Measurements from ENCODE around the gene PPDPF.

The PPDPF gene

DNA sequence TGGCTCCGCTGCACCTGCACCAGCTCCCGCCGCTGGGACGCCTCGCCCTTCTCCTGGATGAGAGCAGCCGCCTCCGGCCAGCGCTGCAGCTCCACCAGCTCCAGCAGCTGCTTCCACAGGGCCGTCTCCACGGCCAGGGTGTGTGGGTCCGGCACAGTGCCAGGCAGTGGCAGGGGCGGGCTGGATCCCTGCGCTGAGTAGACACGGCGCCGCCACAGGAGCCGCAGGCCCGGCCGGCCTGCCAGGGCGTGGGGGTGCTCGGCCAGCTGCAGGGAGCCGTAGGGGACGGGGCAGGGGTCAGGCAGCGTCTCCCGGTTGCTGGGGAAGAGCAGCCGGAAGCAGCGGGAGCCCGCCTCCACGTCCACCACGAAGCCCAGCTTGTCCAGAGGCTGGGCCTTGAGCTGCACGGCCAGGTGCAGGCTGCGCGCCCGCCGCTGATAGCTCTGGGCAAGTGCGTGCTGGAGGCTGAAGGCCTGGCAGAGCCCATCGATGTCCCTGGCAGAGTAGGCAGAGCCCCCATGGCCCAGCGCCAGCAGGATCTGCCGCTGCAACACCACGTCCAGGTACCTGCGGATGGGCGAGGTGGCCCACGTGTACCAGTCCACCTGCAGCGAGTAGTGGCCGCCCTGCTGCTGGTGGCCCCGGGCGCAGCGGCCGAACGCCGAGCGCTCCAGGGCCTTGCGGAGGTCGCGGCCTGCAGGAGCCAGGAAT lies 42.8 kb downstream of the PPDPF start:
- H3K4me3 ChIP-seq (ENCODE audit: low read depth, low read length): no peak overlapping the region
- no peak for DNase-seq (ENCODE audit: low read depth)
- TF ChIP-seq, protein P1, sequence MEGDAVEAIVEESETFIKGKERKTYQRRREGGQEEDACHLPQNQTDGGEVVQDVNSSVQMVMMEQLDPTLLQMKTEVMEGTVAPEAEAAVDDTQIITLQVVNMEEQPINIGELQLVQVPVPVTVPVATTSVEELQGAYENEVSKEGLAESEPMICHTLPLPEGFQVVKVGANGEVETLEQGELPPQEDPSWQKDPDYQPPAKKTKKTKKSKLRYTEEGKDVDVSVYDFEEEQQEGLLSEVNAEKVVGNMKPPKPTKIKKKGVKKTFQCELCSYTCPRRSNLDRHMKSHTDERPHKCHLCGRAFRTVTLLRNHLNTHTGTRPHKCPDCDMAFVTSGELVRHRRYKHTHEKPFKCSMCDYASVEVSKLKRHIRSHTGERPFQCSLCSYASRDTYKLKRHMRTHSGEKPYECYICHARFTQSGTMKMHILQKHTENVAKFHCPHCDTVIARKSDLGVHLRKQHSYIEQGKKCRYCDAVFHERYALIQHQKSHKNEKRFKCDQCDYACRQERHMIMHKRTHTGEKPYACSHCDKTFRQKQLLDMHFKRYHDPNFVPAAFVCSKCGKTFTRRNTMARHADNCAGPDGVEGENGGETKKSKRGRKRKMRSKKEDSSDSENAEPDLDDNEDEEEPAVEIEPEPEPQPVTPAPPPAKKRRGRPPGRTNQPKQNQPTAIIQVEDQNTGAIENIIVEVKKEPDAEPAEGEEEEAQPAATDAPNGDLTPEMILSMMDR (IDR thresholded peaks at IDR 0.05; ENCODE audit: insufficient read depth, low read depth, low read length, missing control alignments): no peak

DNA sequence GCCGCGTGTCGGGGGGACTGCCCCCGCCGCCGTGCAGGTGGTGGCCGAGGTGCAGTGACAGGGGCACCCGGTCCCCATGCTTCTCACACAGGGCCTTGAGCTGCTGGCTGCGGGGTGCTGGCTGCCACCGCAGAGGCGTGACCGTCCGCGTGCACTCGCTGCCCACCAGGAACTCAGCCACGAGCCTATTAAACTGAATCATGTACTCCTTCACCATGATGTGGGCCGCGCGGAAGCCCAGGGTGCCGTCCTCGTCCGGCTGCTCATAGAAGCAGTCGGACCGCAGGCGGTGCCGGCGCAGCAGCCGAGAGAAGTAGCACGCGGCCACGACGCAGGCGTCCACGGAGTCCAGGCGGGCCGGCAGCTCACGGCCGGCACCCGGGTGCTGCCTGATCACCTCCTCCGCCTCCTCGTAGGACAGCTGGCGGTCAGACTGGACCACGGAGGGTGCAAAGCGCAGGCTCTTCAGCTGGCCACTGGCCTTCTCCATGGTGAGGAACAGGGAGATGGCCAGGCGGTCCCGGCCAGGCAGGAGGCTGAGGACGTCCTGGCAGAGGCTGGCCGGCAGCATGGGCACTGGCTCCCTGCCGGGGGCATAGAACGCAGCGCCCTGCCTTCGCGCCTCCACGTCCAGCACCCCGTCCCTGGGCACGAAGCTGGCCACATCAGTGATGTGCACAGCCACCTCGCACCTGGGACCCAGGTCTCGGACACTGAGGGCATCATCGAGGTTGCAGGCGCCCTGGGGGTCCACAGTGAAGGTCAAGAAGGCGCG lies 43.7 kb downstream of the PPDPF start:
- TF ChIP-seq, protein P1 (IDR thresholded peaks at IDR 0.05; ENCODE audit: insufficient read depth, low read depth, low read length, missing control alignments): no peak
- no peak overlapping the region for H3K4me3 ChIP-seq (ENCODE audit: low read depth, low read length)
- no peak for DNase-seq (ENCODE audit: low read depth)

DNA sequence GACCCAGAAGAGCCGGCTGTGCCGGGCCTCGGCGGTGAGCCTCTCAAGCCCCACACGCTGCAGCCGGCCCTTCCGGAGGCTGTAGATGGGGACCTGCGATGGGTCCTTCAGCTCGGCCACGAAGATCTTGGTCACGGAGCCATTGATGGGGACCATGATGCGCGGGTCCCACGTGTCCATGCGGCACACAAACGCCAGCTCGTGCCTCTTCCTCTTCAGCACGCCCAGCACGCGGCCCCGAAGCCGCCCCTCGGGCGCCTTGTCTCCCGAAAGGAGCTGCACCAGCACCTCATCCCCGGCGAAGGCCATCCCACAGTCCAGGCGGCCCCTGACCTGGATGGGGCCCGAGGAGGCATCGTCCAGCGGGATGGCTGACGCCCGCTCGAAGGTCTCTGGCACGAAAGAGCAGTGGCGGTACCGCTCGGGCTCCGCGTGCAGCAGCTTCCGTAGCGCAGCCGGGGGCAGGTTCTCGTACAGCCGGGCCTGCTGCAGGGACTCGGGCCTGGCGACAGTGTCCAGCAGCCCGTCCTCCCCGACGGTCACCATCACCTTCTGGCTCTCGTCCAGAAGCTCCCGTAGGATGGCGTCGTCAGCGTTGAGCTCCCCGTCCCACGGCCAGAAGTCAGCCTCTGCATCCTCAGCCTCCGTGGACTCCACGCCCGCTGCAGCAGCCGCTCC lies 44.6 kb downstream of the PPDPF start:
- TF ChIP-seq, protein P1 (IDR thresholded peaks at IDR 0.05; ENCODE audit: insufficient read depth, low read depth, low read length, missing control alignments): no peak
- no peak overlapping the region for H3K4me3 ChIP-seq (ENCODE audit: low read depth, low read length)
- DNase-seq (ENCODE audit: low read depth): no peak

DNA sequence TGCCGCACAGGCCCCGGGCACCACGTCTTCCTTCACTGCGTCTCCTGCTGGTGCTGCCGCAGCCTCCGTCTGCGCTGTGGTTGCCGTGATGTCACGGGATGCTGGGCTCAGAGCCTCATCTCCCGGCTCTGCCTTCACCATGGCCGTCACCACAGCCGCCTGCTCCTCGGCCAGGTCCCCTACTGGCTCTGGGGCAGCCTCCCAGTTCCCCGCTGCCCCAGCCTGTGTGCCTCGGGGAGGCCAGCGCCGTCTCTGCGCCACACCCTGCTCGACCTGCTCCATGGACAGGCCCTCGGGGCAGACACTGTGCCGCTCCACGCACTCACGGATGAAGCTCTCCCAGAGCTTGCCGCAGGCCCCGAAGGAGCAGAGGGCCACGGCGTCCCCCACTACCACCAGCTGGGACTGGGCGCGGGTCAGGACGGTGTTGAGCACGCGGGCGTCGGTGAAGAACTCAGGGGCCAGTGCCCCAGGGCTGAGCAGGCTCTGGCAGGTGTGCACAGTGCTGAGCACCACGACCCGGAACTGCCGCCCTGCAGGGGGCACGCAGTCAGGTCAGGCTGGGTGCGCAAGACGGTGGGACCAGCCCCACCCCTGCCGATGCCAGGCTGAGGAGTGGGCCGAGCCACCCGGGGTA lies 45.3 kb downstream of the PPDPF start:
- TF ChIP-seq, protein P1 (IDR thresholded peaks at IDR 0.05; ENCODE audit: insufficient read depth, low read depth, low read length, missing control alignments): no peak
- no peak for DNase-seq (ENCODE audit: low read depth)
- no peak overlapping the region for H3K4me3 ChIP-seq (ENCODE audit: low read depth, low read length)

DNA sequence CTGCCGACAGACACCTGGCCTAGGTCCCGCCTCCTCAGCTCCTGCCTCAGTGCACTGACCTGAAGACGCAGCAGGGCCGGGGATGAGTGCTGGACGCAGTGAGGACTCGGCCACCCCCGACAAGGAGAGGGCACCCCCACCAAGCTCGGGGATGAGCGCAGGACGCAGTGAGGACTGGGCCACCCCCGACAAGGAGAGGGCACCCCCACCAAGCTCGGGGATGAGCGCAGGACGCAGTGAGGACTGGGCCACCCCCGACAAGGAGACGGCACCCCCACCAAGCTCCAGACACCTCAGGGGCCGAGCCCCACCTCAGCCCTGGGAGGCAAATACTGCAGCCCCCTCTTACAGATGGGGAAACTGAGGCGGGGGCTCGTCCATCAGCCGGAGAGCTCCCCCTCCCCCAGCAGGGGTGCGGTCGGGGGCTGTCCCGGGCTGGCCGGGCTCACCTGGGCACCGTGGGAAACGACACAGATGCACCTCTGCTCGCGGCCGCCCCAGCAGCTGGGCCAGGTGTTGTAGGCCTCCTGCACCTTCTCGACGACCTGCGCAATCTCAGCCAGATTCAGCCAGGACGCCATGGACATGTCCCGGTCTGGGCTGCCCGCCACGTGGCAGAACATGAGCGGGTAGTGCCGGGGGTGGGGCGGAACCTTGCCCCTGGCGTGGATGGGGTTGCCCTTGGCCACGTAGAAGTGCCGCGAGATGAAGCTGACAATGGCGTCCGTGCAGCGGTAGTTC lies 46.0 kb downstream of the PPDPF start:
- TF ChIP-seq, protein P1 (IDR thresholded peaks at IDR 0.05; ENCODE audit: insufficient read depth, low read depth, low read length, missing control alignments): no peak
- no peak overlapping the region for H3K4me3 ChIP-seq (ENCODE audit: low read depth, low read length)
- DNase-seq (ENCODE audit: low read depth): no peak

DNA sequence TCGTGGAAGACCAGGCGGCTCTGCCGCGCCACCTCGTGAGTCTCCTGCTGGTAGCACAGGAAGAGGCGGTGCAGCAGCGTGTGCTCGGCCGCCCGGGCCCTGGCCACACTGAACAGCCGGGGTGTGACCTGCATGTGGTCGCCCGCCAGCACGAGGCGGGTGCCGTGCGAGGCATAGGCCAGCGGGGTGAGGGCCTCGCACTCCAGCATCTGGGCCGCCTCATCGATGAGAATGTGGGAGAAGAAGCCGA lies 46.5 kb downstream of the PPDPF start:
- TF ChIP-seq, protein P1 (IDR thresholded peaks at IDR 0.05; ENCODE audit: insufficient read depth, low read depth, low read length, missing control alignments): no peak
- DNase-seq (ENCODE audit: low read depth): peak; percentile 30
- H3K4me3 ChIP-seq (ENCODE audit: low read depth, low read length): no peak overlapping the region
